GDM1 (cell line): ENCODE data around the gene PRR19.

ENCODE experiments used
- DNase-seq: peaks from one replicate; lab custom pipeline; 2025; lab: John Stamatoyannopoulos, UW

Gene PRR19

GRCh38 chr19:42349378-42350107 lies 47.6 kb downstream of the PRR19 start:
- no peak for DNase-seq

- no peak for DNase-seq
Measured at GRCh38 chr19:42350417-42350816, 48.5 kb downstream of the PRR19 start.

- DNase-seq = no peak
Measured at GRCh38 chr19:42351079-42351735, 49.3 kb downstream of the PRR19 start.

GRCh38 chr19:42352301-42353259 lies 50.6 kb downstream of the PRR19 start:
- no peak for DNase-seq

GRCh38 chr19:42353341-42354015 lies 51.5 kb downstream of the PRR19 start:
- no peak for DNase-seq

- no peak for DNase-seq
Measured at GRCh38 chr19:42355896-42356295, 54.0 kb downstream of the PRR19 start.

- no peak for DNase-seq
Measured at GRCh38 chr19:42356686-42357085, 54.8 kb downstream of the PRR19 start.

GRCh38 chr19:42357290-42357689 lies 55.4 kb downstream of the PRR19 start:
- DNase-seq = no peak
